WTC11 (cell line): ENCODE results near the gene IMPDH2. TPM values are rescaled to one million over a fixed set of nuclear protein-coding genes. Genes with fewer than 3 reads are reported as not detected.

ENCODE experiments used
- ATAC-seq: fragments of 200-7000 bp; cut with Tn5 transposase; 2 replicates; pipeline ENCODE4 v1.10.0; 2021; ENCODE audit warnings: mild to moderate bottlenecking, moderate library complexity
- CTCF ChIA-PET: fragments of 300-600 bp; sonication (Branson Sonifier 250); formaldehyde crosslinking; loops from one replicate; lab custom pipeline; 2021; ENCODE audit warnings: antibody characterized with exemption; lab: Charles Lee
- POLR2A ChIA-PET: fragments of 350-600 bp; sonication (Branson Sonifier 250); formaldehyde crosslinking; loops from one replicate; lab custom pipeline; 2021; ENCODE audit warnings: antibody characterized with exemption; lab: Charles Lee
- DNase-seq: peaks from one replicate; pipeline ENCODE4 v3.0.0; 2021; ENCODE audit warnings: low spot score
- H3K27ac Mint-ChIP-seq: 2 replicates; pipeline ENCODE4 v1.8.0; 2021; ENCODE audit warnings: mixed read lengths
- H3K27me3 Mint-ChIP-seq: 2 replicates; pipeline ENCODE4 v1.8.0; 2021; ENCODE audit warnings: low read depth, mild to moderate bottlenecking, moderate library complexity, mixed read lengths
- H3K36me3 Mint-ChIP-seq: 2 replicates; pipeline ENCODE4 v1.8.0; 2021; ENCODE audit warnings: mixed read lengths
- H3K4me1 Mint-ChIP-seq: 2 replicates; pipeline ENCODE4 v1.8.0; 2022; ENCODE audit warnings: mixed read lengths
- H3K4me3 Mint-ChIP-seq: 2 replicates; pipeline ENCODE4 v1.8.0; 2021; ENCODE audit warnings: mild to moderate bottlenecking, moderate library complexity, mixed read lengths
- H3K9me3 Mint-ChIP-seq: 2 replicates; pipeline ENCODE4 v1.8.0; 2021; ENCODE audit warnings: mixed read lengths
- AFF4 ChIP-seq: sonication (generic); formaldehyde crosslinking; IDR thresholded peaks from 2 replicates; pipeline ENCODE4 v1.8.1; 2023; ENCODE audit warnings: mild to moderate bottlenecking, missing genetic modification reagents, borderline replicate concordance
- E2F1 ChIP-seq: sonication (generic); formaldehyde crosslinking; IDR thresholded peaks from 2 replicates; pipeline ENCODE4 v1.8.0; 2022; ENCODE audit warnings: mild to moderate bottlenecking, missing genetic modification reagents
- FOXP1 ChIP-seq: sonication (generic); formaldehyde crosslinking; IDR thresholded peaks from 2 replicates; pipeline ENCODE4 v1.8.0; 2022; ENCODE audit warnings: missing genetic modification reagents, mild to moderate bottlenecking, moderate library complexity, borderline replicate concordance
- FOXP4 ChIP-seq: sonication (generic); formaldehyde crosslinking; IDR thresholded peaks from 2 replicates; pipeline ENCODE4 v1.8.0; 2022; ENCODE audit warnings: mild to moderate bottlenecking, missing genetic modification reagents
- MXD4 ChIP-seq: fragments of 250-450 bp; sonication (Bioruptor Pico); IDR thresholded peaks from 2 replicates; pipeline ENCODE4 v1.8.0; 2021; ENCODE audit warnings: mild to moderate bottlenecking, moderate library complexity, borderline replicate concordance
- NFATC4 ChIP-seq: fragments of 250-450 bp; sonication (Bioruptor Pico); IDR thresholded peaks from 2 replicates; pipeline ENCODE4 v1.9.0; 2021; ENCODE audit warnings: mild to moderate bottlenecking
- NFE2L1 ChIP-seq: sonication (generic); formaldehyde crosslinking; IDR thresholded peaks from 2 replicates; pipeline ENCODE4 v1.8.1; 2023; ENCODE audit warnings: missing genetic modification reagents
- NR3C1 ChIP-seq: sonication (generic); formaldehyde crosslinking; conservative IDR thresholded peaks from 2 replicates; pipeline ENCODE4 v1.8.1; 2023; ENCODE audit warnings: low read depth, mild to moderate bottlenecking, missing genetic modification reagents
- PRRX2 ChIP-seq: fragments of 250-450 bp; sonication (Bioruptor Pico); IDR thresholded peaks from 2 replicates; pipeline ENCODE4 v1.8.0; 2021; ENCODE audit warnings: mild to moderate bottlenecking
- ZBTB43 ChIP-seq: sonication (generic); formaldehyde crosslinking; IDR thresholded peaks from 2 replicates; pipeline ENCODE4 v1.8.1; 2023; ENCODE audit warnings: mild to moderate bottlenecking, missing genetic modification reagents
- ZMAT4 ChIP-seq: fragments of 250-450 bp; sonication (Bioruptor Pico); IDR thresholded peaks from 2 replicates; pipeline ENCODE4 v1.9.0; 2021; ENCODE audit warnings: mild to moderate bottlenecking
- ZNF423 ChIP-seq: fragments of 250-450 bp; sonication (Bioruptor Pico); IDR thresholded peaks from 2 replicates; pipeline ENCODE4 v2.1.2; 2022; ENCODE audit warnings: mild to moderate bottlenecking, moderate library complexity
- ZNF671 ChIP-seq: fragments of 250-450 bp; sonication (Bioruptor Pico); IDR thresholded peaks from 2 replicates; pipeline ENCODE4 v1.8.0; 2021; ENCODE audit warnings: mild to moderate bottlenecking
- total RNA-seq: library from RNA; stranded (reverse); gene quantifications from 3 replicates; pipeline ENCODE4 v1.2.3, GENCODE V29; 2021

IMPDH2 gene
- total RNA-seq, 1 experiment from 2014 or later = 452 TPM

DNA sequence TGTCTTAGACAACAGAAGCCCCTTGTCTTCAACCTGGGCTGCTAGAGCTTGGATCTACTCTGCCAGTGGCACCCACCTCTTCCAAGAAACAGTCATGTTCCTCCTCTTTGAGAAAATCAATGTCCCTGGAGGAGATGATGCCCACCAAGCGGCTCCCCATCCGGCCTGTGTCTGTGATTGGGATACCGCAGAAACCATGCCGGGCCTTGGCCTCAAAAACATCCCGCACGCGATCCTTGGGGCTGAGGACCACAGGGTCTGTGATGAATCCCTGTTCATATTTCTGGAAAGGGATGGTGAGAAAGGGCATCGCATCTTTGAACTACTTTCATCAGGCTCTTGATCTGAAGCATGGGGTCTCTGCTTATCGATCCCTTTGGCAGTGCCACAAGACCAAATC, 1.6 kb downstream of the IMPDH2 start (continued):
- TF ChIP-seq AFF4 (CRISPR knock-in tag) (no peak), MXD4 (CRISPR knock-in tag) (no peak), E2F1 (CRISPR knock-in tag) (no peak)

- peaks cover 61% of the 10 kb centered on the region for H3K36me3 Mint-ChIP-seq
- no peaks in the 10 kb centered on the region for H3K27me3 Mint-ChIP-seq
- no peak for ATAC-seq
- peak; percentile 28; the same call in 1 of the 2 replicates for TF ChIP-seq ZBTB43 (CRISPR knock-in tag)
- no peak for TF ChIP-seq ZNF423 (CRISPR knock-in tag)
- TF ChIP-seq NR3C1 = no peak
- 0 out of 2 replicates have a peak, but pooled peaks have one; percentile 25 for TF ChIP-seq FOXP1 (CRISPR knock-in tag)
- no peak for TF ChIP-seq ZNF671
- ChIA-PET CTCF (no interaction called here), POLR2A (interaction anchor here (1.0 kb wide), 1 partner anchor 68 kb away, joined by 4 read pairs; the partner anchor contains the start of gene QRICH1)
- no peak overlapping the region for H3K27ac Mint-ChIP-seq
- no peaks in the 10 kb centered on the region for H3K9me3 Mint-ChIP-seq
- peaks cover 26% of the 10 kb centered on the region for H3K4me1 Mint-ChIP-seq
- H3K4me3 Mint-ChIP-seq = no peak overlapping the region
- DNase-seq = no peak
Observed at GRCh38 chr3:49026536-49026935, 2.7 kb downstream of the IMPDH2 start.

DNA sequence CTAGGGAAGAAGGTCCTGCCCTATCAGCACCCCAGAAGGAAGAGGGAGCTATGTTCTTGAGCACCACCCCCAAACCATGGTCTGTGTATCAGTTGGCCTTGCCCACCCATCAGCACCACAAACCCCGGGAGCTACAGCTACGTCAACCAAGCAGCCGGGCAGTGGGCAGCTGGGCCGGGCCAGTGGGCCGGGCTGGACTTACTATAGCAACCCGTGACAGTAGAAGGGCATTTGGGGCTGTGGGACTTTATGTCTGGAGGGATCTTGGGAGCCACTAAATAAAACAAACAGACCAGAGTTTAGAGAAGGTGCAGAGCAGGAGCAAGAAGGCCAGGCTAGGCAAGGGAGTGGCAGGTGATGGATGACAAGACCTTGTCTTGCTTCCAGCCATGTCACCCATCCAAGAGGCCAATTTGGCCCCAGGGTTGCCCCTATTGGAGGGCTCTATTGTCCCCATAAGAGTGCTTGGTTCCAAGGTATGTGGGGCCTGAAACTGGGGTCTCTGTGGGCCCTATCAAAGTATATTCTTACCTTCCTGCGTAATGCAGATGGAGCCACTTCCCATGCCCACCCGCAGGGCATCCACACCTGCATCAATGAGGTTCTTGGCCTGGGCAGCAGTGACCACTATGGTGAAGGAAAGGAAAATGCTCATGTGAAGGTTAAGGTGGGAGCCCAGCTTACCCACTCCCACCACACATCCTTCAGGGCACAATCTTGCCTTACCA, 3.2 kb downstream of the IMPDH2 start:
- TF ChIP-seq NFATC4 (CRISPR knock-in tag) (0 out of 2 replicates have a peak, but pooled peaks have one; percentile 21), NFE2L1 (CRISPR knock-in tag) (0 out of 2 replicates have a peak, but pooled peaks have one; percentile 2), PRRX2 (no peak)
- H3K27me3 Mint-ChIP-seq = no peaks in the 10 kb centered on the region
- peak overlapping the region; percentile 45; the same call in 1 of the 2 replicates for H3K27ac Mint-ChIP-seq
- H3K4me3 Mint-ChIP-seq = no peak overlapping the region
- DNase-seq = no peak
- H3K4me1 Mint-ChIP-seq = peaks cover 26% of the 10 kb centered on the region
- CTCF ChIA-PET = no interaction called here
- H3K36me3 Mint-ChIP-seq = peaks cover 57% of the 10 kb centered on the region
- H3K9me3 Mint-ChIP-seq = no peaks in the 10 kb centered on the region
- no peak for ATAC-seq
- POLR2A ChIA-PET = interaction anchor here (1.0 kb wide), 1 partner anchor 68 kb away, joined by 4 read pairs; the partner anchor contains the start of gene QRICH1

GRCh38 chr3:49025005-49025792, 4.0 kb downstream of the IMPDH2 start:
- CTCF ChIA-PET = interaction anchor here (6.3 kb wide), 1 partner anchor 15 kb away, joined by 124 read pairs; the partner anchor contains the start of gene WDR6
- Mint-ChIP-seq H3K4me3 (no peak overlapping the region), H3K27me3 (no peaks in the 10 kb centered on the region), H3K9me3 (no peaks in the 10 kb centered on the region), H3K27ac (peak overlapping the region; percentile 45; the same call in 1 of the 2 replicates), H3K4me1 (peaks cover 28% of the 10 kb centered on the region), H3K36me3 (peaks cover 57% of the 10 kb centered on the region)
- TF ChIP-seq E2F1 (CRISPR knock-in tag) (no peak), ZMAT4 (CRISPR knock-in tag) (no peak), FOXP4 (no peak), NFE2L1 (CRISPR knock-in tag) (0 out of 2 replicates have a peak, but pooled peaks have one; percentile 43)
- ATAC-seq = no peak
- POLR2A ChIA-PET = interaction anchor here (1.4 kb wide), 1 partner anchor 37 kb away, joined by 3 read pairs; no protein-coding TSS in a partner anchor
- no peak for DNase-seq
